CD4-positive, alpha-beta T cell treated with Interleukin-17A for 4 hours (primary cell): ENCODE measurements around the gene INVS.
A peak's percentile ranks its signal among the peaks of the same experiment; 100 is the strongest.
"Not testable (repeated sequence)": the region's sequence is repeated elsewhere in the genome, so short reads cannot be mapped to it uniquely, and the experiment has no call there.

Experiments used
- DNase-seq: peaks from one replicate; pipeline ENCODE4 v3.0.0-alpha.2; 2020; ENCODE audit warnings: mixed read lengths

Gene INVS, protein sequence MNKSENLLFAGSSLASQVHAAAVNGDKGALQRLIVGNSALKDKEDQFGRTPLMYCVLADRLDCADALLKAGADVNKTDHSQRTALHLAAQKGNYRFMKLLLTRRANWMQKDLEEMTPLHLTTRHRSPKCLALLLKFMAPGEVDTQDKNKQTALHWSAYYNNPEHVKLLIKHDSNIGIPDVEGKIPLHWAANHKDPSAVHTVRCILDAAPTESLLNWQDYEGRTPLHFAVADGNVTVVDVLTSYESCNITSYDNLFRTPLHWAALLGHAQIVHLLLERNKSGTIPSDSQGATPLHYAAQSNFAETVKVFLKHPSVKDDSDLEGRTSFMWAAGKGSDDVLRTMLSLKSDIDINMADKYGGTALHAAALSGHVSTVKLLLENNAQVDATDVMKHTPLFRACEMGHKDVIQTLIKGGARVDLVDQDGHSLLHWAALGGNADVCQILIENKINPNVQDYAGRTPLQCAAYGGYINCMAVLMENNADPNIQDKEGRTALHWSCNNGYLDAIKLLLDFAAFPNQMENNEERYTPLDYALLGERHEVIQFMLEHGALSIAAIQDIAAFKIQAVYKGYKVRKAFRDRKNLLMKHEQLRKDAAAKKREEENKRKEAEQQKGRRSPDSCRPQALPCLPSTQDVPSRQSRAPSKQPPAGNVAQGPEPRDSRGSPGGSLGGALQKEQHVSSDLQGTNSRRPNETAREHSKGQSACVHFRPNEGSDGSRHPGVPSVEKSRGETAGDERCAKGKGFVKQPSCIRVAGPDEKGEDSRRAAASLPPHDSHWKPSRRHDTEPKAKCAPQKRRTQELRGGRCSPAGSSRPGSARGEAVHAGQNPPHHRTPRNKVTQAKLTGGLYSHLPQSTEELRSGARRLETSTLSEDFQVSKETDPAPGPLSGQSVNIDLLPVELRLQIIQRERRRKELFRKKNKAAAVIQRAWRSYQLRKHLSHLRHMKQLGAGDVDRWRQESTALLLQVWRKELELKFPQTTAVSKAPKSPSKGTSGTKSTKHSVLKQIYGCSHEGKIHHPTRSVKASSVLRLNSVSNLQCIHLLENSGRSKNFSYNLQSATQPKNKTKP

DNA sequence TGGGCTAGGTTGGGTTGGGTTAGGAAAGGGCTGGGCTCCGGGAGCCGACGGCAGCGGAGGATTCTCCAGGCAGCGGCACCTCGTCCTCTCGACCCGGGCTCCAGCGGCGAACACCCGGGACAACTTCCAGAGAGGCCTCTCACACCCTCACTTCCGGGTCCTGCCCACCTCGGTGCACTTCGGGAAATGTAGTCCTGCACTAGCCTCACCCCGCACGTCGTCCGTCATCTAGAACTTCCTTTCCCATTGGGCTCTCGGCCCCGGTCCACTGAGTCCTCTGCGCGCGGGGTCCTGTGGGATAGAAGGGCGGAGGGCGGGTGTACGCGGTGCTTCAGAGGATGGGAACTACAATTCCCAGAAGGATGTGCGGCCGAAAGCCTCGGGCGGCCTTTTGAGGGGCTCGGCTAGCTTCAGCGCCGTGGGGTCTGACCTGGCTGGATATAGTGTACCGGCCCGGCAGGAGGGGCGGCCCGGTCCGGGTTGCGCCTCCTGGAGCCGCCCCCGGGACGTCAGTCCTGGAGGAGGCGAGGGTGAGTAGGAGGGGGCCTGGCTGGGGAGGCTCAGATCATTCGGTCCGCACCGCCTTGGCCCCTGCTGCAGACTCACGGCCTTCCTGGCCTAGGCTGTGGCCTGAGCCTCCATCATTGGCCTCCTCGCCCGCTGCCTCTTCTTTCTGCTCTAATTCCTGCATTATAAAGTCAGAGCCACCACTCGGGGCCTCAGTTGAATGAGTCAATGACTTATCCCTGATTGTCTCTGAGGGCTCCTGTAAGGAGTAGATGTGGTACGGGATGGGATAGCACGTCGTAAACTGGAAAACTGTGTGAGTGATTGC, at the start of gene INVS, which contains the start of gene ERP44:
INVS (plus strand) TSS at position 357 of the 835 bp plus-strand sequence. CDS start 5,279 bp downstream, outside the sequence.
ERP44 (minus strand) TSS at position 114 of the 835 bp plus-strand sequence. CDS start 160 bp downstream, outside the sequence.
- DNase-seq: peak; percentile 96

DNA sequence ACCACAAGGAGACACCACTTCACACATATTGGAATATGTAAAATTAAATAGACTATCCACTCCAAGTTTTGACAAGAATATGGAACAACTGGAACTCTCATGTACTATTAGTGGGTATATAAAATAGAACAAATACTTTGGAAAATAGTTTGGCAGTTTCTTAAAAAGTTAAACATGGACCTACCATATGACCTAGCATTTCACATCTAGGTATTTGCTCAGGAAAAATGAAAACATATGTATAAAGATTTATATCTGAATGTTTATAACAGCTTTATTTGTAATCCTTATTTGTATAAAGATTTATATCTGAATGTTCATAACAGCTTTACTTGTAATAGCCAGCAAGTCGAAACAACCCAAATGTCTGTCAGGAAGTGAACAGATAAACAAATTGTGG, 49.5 kb upstream of the INVS start:
- DNase-seq: no peak

DNA sequence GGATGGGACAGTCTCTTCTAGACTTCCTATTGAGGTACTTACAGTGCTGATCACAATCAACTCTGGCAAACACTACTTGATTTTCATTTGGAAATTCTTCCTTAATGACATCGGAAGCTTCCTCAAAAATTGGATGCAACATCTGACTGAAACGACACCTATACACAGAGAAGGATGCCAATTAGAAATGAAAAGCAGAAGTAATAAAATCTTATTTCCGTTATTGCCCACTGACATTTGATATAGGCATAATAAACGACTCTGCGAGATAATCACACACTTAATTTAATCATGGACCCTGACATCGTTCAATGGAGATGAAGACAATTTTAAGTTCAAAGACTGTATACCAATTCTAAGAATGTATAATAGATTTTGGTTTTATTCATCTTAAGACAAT, 46.7 kb upstream of the INVS start:
- no peak for DNase-seq

DNA sequence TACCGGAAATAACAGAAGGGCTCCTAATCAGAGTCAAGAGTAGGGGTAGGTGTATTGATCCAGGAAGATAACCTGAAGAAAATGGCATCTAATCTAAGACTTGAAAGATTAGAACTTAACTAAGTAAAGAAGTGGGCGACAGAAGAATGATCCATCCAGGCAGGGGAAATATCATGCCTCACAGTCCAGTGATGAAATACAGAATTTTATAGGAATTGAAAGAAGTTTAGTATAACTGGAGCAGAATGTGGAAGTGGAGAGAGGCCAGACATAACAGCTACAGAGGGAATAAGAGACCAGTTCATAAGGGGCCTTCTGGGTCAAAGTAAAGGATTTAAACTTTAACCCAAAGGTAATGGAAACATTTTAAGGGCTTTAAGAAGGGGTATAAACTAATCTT, 42.5 kb upstream of the INVS start:
- DNase-seq: no peak

DNA sequence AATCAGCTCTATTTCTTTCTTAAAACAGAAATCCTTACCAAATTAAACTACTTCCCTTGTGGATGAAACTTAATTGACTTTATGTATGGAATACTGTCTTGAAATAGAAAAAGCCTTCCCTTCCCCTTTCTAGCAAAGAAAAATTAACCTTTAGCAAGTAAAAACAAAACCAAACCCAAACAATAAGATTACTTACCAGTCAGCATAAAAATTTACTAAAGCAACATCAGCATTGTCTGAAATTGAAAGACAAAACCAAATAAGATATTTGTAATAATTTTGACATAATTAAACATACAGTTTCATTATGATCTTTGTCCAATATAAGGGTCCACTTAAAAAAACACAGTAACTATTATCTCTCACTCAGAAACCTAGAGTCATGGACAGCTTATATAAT, 41.4 kb upstream of the INVS start:
- DNase-seq: no peak

DNA sequence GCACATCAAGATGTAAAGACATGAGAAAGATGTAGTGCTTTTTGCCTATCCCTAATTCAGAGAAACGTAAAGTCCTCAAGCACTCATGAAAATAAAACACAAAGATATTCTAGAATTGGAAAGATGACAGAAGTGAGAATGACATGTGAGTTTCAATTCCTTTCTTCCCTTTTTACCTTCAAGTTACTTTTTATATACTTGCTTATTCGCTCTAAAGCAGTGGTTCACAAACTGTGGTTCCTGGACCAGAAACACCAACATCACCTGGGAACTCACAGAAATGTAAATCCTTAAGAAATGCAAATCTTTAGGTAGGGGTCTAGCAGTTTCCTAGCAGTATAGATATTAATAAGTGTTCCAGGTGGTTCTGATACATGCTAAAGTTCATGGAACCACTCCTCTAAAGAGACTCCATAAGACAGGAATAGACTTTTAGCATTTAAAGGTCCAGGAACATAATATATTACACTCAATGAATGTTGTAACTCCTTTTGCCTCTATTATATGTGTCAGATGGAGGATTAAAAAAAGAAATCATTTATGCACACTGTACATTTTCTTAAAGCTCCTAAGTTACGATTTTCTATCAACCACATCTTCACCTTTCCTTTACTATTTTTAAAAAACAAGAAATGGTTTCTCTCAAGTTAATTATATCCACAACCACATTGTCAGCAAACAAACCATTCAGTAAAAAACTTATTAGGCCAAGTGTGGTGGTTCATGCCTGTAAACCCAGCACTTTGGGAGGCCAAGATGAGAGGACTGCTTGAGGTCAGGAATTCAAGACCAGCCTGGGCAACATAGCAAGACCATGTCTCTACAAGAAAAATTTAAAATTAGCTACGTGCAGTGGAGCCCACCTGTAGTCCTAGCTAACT, 40.1 kb upstream of the INVS start:
- no peak for DNase-seq

DNA sequence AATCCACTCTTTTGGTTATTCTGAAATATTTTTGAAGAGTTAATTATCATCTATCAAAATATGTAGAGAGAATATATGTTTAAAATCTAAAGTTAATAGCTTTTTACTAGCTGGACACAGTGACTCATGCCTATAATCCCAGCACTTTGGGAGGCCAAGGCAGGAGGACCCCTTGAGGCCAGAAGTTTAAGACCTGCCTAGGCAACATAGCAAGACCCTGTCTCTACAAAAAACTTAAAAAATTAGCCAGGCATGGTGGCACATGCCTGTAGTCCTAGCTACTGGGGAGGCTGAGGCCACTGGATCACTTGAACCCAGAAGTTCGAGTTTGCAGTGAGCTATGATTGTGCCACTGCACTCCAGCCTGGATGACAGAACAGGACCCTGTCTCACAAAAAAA, 36.4 kb upstream of the INVS start:
- DNase-seq: not testable (repeated sequence)

DNA sequence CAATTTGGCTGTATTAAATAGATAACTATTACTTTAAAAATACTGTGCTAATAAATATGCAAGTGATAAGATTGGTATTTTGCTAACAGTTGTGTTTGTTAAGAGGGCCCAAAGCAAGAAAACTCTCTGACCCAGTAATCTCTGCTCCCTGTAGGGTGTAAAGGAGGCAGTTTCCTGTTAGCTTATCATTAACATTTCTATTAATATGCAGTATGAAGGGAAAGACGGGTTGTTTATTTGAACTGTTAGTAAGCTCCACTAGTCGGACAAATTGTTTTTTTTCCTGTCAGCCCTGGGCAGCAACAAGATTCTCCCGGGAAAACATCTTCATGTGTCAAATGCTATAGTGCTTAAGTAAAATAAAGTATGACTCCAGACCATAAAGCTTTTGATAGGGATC, 35.9 kb upstream of the INVS start:
- no peak for DNase-seq

DNA sequence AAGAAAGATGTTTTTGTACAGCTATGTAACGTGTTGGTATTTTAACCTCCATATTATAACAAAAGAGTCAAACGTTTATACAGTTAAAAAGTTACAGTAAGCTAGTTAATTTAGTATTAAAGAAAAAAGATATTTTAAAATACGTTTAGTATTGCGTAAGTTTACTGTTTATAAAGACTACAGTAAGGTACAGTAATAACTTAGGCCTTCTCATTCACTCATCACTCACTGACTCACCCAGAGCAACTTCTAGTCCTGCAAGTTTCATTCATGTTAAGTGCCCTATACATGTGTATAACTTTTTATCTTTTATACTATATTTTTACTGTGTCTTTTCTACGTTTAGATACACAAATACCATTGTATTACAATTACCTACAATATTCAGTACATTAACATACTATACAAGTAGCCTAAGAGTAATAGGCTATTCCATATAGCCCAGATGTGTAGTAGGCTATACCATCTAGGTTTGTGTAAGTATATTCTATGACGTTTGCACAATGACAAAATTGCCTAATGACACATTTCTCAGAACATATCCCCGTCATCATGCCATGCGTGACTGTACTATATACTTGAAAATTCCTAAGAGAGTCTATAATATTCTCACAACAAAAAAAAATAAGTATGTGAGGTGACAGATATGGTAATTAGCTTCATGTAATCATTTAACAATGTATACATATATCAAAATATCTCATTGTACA, 34.0 kb upstream of the INVS start:
- DNase-seq: no peak

DNA sequence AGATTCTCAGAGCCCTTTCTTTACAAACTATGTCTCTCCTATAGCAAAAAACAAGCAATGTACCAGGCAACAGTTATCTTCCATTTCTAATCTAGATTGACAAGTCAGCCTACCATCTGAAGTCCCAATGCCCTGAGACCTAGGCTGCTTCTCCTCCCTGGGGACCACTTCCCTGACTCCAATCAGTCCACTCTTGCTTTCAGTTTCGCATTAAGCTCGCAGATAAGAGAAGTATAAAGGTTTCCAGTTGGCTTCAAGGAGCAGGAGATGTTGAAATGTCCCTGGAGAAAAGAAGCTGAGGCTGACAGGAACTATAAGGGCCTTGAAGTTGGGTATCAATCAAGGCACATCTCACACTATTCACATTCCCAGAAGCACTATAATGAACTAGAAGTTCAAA, 32.5 kb upstream of the INVS start:
- DNase-seq: no peak

DNA sequence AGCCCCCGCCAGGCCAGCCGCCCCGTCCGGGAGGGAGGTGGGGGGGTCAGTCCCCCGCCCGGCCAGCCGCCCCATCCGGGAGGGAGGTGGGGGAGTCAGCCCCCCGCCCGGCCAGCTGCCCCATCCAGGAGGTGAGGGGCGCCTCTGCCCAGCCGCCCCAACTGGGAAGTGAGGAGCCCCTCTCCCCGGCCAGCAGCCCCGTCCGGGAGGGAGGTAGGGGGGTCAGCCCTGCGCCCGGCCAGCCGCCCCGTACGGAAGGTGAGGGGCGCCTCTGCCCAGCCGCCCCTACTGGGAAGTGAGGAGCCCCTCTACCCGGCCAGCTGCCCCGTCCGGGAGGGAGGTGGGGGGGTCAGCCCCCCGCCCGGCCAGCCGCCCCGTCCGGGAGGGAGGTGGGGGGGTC, 31.1 kb upstream of the INVS start:
- not testable (repeated sequence) for DNase-seq

DNA sequence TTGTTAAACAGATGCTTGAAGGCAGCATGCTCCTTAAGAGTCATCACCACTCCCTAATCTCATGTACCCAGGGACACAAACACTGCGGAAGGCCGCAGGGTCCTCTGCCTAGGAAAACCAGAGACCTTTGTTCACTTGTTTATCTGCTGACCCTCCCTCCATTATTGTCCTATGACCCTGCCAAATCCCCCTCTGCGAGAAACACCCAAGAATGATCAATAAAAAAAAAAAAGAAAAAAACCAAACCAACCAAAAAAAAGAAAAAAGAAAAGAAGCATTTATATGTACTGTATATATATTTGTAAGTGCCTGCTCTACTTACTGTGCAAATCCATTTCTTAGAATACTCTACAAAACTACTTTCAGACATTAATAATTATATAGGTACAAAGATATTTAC, 30.0 kb upstream of the INVS start:
- DNase-seq: not testable (repeated sequence)

DNA sequence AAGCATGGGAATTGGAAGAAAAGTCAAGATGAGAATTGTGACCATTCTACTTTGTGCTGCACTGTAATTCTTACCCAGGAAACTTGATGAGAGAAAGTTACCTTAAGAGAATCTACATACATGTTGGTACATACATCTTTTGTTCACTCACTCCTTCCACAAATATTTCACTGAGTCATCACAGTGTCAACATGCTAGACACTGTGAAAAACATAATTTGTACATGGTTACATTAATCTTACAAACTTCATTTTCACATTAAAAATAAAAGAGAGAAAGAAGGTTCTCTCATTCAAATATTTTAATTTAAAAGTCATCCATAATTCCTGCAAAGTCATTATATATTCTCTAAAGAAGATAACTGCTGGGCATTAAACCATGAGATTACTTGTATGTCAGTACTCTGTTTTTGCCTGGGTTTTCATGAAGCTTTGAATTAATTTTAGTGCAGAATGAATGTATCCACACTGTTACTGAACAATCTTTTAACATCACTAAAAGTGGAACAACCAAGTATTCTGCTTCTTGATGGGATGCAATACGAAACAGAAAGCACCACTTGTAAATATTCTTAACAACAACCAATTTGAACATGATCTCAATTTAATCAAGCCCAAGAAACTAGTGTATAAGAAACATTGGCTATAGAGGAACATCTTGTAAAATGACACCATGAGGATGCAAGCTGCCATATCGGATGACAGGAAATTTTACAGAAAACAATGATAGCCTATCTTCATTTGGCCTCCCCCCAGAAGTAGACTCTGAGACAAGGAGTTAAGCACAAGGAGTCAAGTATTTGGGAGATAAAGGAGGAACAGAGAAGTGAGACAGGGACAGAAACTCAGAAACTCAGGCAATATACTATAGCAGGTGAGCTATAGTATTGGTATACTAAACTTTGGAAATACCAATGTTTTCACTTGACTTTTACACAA, 28.7 kb upstream of the INVS start:
- no peak for DNase-seq

DNA sequence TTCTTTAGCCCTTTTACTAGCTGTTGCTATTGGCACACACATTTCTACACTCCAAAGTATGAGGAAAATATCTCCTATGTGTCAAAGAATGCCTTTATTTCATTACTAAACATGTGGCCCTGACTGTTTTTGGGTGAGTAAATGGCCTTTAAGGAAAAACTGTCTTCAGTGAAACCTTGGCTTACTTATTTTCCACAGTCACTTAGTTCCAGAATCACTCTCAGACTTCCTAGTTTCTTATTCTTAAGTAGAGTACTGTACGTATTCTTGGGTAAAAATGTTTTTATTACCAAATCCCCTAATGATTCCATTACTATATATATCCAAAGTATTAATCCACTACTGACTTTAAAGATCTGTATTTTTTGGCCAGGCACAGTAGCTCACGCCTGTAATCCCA, 27.8 kb upstream of the INVS start:
- DNase-seq: no peak

DNA sequence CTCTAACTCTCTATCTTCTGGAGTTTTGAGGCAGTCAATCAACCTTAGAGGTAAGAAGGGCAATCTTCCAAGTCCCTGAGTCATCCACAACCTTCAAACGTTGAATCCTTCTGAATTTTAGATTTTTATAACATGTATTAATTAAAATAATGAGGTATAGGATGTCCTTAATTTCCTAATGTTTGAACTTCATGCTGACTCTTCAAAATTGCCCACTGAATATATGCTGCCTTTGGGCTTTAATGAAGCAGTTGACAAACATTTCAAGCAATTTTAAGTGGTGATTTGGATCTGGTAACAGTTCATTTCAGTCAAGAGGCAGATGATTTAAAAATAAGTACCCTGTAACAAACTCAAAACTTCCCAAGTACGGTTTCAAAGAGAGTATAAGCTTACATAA, 26.2 kb upstream of the INVS start:
- DNase-seq: no peak

DNA sequence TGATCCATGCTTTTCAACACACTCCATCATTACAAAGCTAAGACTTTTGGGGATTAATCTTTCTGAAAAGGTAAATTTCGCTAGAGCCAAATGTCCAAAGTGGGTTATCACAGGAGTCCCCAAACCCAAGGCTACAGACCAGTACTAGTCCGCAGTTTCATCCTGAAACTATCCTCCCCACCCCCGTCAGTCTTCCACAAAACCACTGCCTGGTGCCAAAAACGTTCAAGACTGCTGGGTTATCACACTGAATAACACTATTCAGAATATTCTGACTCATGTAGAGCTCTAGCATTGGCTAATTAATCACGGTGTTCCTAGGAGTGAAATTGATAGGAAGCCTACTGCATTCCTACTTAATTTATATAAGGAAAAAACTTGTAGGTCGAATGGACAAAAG, 24.9 kb upstream of the INVS start:
- DNase-seq: no peak

DNA sequence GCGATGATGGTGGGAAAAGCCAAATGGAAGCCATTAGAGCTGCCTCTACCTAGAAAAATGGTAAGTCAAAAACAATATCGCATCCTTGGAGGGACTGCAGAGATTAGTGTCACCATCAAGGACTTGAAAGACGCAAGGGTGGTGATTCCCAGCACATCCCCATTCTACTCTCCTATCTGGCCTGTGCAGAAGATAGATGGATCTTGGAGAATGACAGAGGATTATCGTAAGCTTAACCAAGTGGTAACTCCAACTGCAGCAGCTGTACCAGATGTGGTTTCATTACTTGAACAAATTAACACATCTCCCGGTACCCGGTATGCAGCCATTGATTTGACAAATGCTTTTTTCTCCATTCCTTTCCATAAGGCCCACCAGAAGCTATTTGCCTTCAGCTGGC, 24.1 kb upstream of the INVS start:
- no peak for DNase-seq

DNA sequence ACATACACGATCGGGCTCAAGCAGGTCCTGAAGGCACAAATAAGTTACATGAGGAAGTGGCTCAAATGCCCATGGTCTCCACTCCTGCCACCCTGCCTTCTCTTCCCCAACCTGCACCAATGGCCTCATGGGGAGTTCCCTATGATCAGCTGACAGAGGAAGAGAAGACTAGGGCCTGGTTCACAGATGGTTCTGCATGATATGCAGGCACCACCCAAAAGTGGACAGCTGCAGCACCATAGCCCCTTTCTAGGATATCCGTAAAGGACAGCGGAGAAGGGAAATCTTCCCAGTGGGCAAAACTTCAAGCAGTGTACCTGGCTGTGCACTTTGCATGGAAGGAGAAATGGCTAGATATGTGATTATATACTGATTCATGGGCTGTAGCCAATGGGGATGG, 22.8 kb upstream of the INVS start:
- DNase-seq: not testable (repeated sequence)

DNA sequence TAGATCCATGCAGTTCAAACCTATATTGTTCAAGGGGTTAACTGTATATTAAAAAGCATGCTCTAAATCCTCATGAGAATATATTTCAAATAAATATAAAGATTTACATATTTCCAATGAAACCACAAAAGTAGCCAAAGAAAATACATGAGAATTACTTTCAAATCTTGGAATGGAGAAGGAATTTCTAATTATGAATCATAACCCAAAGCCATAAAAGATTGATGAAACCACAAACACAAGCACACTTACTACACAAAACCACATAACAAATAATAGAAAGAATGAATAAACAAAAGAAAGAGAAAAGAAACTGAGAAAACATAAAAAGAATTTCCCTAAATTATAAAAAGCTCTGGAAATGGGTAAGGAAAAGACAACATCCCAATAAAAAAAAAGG, 16.3 kb upstream of the INVS start:
- DNase-seq: no peak
